Measurements from ENCODE around the gene C2orf92.
A peak's percentile ranks its signal among the peaks of the same experiment; 100 is the strongest.
"Not testable (repeated sequence)": the region's sequence is repeated elsewhere in the genome, so short reads cannot be mapped to it uniquely, and the experiment has no call there.

Gene C2orf92

DNA sequence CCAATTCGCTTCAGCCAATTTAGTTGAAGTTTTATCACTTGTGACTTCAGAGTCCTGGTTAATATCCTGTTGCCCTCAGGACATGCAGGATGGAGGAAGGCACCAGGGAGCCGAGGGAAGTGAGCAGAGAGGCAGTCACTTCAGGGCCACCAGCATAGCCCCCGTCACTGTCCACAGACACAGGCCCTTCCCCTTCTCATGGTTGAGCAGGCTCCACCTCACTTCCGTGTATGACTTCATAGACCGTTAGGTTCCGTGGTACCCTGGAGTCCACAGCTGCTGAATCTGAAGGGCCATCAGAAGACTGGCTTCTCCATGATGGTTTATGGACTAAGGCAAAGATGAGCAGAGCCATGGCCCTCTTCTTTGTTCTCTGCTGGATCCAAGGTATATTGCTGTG, at the start of gene C2orf92:
Gene C2orf92, plus strand, starts transcription at position 266 of the 400 bp plus-strand sequence. Its CDS starts 76 bp downstream, at position 342.
- DNase-seq = no peak

DNA sequence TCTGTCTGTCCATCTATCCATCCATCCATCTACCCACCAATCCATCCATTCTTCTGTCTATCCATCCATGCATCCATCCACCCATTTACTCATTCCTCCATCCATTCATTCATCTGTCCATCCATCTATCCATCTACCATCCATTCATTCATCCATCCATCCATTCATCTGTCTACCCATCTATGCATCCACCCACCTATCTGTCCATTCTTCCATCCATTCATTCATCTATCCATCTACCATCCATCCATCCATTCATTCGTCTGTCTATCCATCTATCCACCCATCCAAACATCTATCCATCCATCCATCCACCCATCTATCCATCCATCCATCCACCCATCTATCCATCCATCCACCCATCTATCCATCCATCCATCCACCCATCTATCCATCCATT, 49.0 kb upstream of the C2orf92 start:
- not testable (repeated sequence) for DNase-seq

GRCh38 chr2:97622976-97623375, 46.5 kb upstream of the C2orf92 start:
- DNase-seq = not testable (repeated sequence)

- DNase-seq = not testable (repeated sequence)
These were observed 44.0 kb upstream of the C2orf92 start for GRCh38 chr2:97625354-97626048.

- not testable (repeated sequence) for DNase-seq
These were observed 43.5 kb upstream of the C2orf92 start for GRCh38 chr2:97626049-97626430.

DNA sequence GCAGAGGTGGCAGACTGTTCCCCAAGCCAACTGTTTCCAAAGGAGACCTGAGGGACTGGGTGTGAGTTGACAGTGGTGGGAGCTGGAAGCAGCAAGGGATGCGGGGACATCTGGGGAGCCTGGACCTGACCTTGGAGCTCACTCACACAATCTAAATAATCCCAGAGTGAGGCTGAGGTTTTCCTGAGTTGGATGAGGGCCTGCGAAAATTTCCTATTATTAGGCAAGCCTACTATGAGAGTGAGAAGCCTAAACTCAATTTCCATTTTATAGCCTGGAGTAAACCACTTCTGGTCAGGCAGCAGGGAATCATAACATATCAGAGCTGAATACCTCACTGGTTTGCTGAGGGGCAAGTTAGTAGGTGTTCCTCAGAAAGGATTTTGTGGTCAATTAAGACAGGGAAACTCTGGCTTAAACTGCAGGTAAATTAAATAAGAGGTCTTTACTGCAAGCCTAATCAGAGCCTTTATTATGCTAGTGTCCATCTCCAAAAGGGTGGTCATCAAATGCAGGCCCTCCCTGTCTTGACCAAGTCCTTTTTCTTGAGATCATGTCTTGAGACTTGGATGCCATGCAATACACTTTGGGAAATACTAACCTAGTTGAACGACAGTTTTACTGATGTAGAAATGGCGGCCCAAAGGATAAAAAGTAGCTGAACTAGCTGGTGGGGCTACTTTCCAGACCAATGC, 25.3 kb upstream of the C2orf92 start:
- DNase-seq = no peak

GRCh38 chr2:97645112-97645694, 24.3 kb upstream of the C2orf92 start:
- DNase-seq = peak; percentile 48

GRCh38 chr2:97645695-97646629, 23.6 kb upstream of the C2orf92 start, which contains the start of gene COX5B:
Gene COX5B, plus strand, starts transcription at chr2:97646062. Its CDS starts 25 bp downstream, at chr2:97646087.
- DNase-seq = peak; percentile 97

- DNase-seq = no peak
These were observed 22.5 kb upstream of the C2orf92 start for GRCh38 chr2:97646977-97647376.

GRCh38 chr2:97651114-97651513, 18.4 kb upstream of the C2orf92 start:
- no peak for DNase-seq

GRCh38 chr2:97653473-97653872, 16.0 kb upstream of the C2orf92 start:
- DNase-seq = no peak

- no peak for DNase-seq
These were observed 15.6 kb upstream of the C2orf92 start for GRCh38 chr2:97653874-97654273.

DNA sequence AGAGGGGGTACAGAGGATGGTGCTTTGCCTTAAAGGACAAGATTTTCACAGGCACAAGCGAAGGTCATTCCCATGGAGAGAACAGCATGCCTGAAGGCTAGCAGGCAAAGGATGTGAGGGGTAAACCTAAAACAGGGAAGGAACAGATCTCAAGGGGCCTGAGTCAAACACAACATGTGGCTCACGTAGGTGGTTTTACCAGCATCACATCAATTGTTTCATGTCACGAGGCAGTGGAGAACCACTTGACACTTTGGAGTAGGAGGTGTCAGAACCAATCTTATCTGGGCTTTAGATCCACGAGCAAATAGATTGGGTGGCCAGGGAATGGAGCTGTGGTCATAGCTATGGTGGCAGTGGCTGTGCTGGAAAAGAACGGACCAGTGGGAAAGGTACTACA, 15.2 kb upstream of the C2orf92 start:
- no peak for DNase-seq

GRCh38 chr2:97654791-97655190, 14.7 kb upstream of the C2orf92 start:
- DNase-seq = no peak

DNA sequence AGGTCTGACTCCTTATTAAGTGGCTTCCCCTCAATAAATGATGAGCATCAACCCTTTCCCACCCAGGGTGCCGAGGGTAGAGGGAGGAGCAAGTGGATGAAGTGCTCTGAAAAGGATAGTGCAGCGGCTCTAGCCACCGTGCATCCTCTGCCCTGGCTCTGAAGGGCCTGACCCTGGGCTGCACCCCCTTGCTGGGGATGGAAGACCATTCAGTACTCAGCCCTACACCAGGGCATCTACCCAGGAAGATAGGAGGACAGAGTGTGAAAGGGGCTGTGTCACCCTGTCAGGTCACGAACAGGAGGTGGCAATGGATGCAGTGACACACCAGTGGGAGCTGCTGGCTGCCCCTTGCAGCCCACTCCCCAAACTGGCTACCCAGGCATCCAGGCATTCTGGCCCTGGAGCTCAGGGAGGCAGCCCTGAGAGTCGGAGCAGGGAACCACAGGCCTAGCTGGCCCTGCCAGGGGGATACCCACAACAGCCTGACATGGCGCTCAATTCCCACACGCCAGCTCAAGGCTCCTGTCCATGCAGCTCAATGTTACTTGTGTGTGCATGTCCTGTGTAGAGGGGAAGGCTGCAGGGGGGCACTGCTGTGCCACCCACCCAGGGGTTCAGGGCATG, 13.3 kb upstream of the C2orf92 start:
- DNase-seq = no peak

DNA sequence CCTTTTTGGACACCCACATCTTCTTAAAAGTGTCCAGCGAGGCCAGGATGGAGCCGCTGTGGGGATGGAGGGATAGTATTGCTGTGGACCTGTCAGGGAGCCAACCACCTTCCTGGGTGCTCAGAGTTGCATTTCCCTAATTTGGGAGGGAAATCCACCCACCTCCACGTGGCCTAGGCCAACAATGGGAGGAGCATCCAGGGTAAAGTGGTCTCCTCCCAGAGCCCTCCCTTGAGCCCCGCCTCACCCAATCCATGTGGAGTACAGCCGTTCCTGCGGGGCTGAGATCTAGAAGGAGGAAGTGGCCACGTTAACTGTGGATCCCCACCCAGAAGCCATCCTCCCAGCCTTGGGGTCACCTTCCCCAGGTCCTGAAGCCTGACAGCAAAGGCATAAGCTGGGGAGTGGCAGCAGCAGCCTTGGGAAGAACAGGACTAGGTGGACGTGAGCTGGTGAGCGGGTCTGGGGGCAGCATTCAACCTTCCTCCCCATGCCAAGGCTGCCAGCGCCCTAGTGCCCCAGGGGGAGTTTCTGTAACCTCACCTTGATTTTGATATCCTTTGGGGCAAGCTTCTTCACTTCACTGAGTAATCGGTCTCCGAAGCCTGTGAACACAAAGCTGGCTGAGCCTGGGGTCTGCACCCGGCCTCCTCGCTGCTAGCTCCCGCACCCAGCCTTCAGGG, 12.5 kb upstream of the C2orf92 start:
- no peak for DNase-seq

DNA sequence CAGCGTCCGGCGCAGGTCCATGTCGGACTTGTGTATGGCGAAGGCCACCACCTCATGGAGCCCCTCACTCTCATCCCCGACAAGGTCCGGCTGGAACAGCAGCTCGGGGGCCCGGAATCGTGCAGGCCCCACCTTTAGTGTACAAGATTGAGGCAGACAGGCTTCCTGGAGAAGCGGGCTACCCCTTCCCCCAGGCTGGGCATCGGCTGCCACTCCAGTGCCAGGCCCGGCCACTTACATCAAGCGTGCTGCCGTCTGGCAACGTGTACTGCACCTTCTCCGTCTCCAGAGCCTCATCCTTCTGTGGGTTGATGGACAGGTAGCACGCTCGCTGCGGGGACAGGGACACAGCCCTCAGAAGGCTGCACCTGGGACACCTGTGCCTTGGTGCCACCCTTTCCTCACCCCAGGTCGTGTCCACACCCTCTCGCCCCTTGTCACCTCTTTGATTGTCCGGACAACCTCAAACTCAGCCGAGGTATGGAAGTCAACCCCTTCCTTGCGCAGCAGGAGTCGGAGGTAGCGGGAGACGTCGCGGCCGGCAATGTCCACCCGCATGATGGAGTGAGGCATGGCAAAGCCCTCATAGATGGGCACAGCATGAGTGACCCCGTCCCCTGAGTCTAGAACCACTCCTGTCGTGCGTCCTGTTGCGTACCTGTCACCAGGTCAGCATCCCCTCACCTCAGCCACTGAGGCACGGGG, 11.4 kb upstream of the C2orf92 start:
- no peak for DNase-seq

GRCh38 chr2:97658691-97659157, 10.8 kb upstream of the C2orf92 start:
- DNase-seq = no peak

DNA sequence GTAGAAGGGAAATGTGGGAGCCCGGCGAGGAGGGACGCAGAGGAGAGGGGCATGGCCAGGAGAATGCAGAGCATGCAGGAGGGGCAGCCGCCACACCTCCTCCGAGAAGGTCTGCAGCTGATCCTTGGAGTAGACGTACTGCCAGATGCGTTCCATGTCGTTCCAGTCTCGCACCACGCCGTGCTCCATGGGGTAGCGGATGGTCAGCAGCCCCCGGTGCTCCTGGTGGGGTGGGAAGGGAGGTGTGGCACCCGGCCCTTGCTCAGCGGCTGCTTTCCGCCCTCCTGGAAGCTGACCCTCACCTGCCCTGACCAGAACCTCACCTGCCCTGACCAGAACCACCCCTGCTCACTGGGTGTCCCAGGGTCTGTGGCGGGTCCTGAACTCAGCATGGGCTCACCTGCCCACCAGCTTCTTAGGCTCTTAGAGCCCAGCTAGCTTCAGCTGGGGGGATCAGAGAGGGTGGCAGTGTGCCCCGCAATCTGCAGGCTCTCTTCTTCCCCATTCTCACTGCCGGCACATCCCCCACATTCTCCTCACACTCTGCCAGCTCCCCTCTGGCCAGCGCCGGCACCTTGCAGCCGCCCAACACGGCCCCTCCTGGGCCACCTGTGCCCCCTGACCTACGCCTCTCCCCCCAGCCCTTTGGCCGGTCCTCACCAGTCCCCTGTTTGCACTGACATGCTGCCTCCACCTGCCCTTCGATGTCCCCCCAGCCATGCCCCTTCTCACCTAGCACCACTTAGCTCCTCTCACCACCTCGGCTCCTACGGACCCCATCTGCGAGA, 10.1 kb upstream of the C2orf92 start:
- DNase-seq = no peak
